GM12865 (cell line): Measurements from ENCODE around the gene VCAN.
A peak's percentile ranks its signal among the peaks of the same experiment; 100 is the strongest.
"Not testable (repeated sequence)": the region's sequence is repeated elsewhere in the genome, so short reads cannot be mapped to it uniquely, and the experiment has no call there.

Experiments used
- DNase-seq: peaks from one replicate; pipeline ENCODE4 v3.0.0; 2010; ENCODE audit warnings: low read depth
- H3K4me3 ChIP-seq: 2 replicates; pipeline ENCODE4 v1.5.1; 2011; ENCODE audit warnings: mild to moderate bottlenecking, low read depth, low read length, control low read depth
- TF ChIP-seq, protein P1 (sequence below): IDR thresholded peaks from 2 replicates; pipeline ENCODE4 v1.5.1; 2011; ENCODE audit warnings: low read length, control low read depth, low read depth, inconsistent platforms; ENCODE audit not compliant: insufficient read depth; ENCODE audit errors: missing control alignments

VCAN gene

DNA sequence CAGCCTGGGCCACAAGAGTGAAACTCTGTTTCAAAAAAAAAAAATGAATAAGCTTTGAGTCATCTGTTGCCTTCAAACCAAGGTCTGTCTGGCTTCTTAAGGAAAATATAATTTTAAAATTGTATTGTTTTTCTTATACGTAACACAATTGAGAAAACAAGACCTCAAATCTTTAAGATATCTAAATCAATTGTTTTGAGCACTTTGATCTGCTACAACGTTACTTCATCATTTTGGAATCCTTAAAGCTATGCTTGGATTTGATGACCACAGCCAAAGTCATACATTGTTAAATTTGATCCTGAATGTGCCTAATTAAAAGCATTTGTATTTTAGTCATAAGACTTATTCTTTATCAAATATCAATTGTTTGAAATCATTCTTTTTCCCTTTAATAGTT, 37.7 kb upstream of the VCAN start:
- no peak for DNase-seq
- TF ChIP-seq, protein P1, sequence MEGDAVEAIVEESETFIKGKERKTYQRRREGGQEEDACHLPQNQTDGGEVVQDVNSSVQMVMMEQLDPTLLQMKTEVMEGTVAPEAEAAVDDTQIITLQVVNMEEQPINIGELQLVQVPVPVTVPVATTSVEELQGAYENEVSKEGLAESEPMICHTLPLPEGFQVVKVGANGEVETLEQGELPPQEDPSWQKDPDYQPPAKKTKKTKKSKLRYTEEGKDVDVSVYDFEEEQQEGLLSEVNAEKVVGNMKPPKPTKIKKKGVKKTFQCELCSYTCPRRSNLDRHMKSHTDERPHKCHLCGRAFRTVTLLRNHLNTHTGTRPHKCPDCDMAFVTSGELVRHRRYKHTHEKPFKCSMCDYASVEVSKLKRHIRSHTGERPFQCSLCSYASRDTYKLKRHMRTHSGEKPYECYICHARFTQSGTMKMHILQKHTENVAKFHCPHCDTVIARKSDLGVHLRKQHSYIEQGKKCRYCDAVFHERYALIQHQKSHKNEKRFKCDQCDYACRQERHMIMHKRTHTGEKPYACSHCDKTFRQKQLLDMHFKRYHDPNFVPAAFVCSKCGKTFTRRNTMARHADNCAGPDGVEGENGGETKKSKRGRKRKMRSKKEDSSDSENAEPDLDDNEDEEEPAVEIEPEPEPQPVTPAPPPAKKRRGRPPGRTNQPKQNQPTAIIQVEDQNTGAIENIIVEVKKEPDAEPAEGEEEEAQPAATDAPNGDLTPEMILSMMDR: no peak

DNA sequence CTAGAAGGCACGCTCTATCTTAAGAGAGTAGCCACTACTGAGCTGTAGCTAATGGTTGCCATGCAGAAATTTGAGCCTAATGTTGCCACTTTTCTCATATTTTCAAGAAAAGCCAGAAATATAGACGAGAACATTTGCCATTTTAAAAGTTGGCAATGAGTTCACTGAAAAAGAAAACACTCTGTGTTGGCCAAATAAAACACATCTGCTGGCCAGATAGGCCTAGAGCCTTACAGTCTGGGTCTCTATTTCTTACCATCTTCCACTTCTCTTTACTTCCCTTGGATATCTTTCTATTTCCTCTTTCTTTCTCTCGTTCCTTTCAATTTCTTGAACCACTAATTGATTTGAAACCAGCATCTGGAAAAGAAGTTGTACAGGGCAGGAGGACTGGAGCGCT, 36.6 kb upstream of the VCAN start:
- TF ChIP-seq, protein P1: no peak
- no peak for DNase-seq
- no peak overlapping the region for H3K4me3 ChIP-seq

More for the DNA sequence above, 37.7 kb upstream of the VCAN start:
- H3K4me3 ChIP-seq: no peak overlapping the region

DNA sequence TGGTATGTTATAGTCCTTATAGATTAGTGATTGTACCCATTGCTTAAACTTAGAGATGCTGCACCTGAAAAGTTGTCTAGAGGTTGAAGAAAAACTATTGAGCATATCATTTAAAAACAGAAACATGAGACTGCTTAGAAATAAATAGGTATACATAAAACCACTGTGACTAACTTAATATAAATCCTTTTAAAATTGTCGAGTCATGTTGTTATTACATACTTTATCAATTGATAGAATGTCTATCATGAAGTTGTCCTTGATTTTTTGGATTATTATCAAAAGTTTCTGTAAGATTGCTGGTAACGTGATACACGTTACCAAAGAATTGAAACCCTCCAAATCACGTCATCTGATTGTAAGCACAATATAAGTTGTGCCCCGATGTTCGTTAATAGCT, 35.3 kb upstream of the VCAN start:
- TF ChIP-seq, protein P1: no peak
- H3K4me3 ChIP-seq: no peak overlapping the region
- no peak for DNase-seq

DNA sequence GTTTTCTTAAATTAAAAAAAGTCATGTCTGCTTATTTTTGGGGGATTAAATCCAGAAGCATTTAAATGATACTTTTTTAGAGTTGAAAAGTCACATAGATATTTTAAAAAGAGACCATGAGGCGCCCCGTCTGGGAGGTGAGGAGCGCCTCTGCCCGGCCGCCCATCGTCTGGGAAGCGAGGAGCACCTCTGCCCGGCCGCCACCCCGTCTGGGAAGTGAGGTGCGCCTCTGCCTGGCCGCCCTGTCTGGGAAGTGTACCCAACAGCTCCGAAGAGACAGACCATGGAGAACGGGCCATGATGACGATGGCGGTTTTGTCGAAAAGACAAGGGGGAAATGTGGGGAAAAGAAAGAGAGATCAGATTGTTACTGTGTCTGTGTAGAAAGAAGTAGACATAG, 33.8 kb upstream of the VCAN start:
- DNase-seq, H3K4me3 ChIP-seq: not testable (repeated sequence)

DNA sequence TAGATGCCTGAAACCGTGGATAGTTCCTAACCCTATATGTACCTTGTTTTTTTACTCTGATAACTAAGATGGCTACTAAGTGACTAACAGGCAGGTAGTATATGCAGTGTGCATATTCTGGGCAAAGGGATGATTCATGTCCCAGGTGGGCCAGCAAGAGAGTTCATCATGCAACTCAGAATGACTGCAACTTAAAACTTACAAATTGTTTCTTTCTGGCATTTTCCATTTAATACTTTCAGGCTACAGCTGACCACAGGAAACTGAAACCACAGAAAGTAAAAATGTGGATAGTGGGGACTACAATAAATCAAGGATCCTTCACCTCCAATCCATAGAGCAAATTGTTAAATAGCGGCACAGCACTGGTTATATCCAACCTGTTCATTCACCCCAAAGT, 30.7 kb upstream of the VCAN start:
- TF ChIP-seq, protein P1: no peak
- H3K4me3 ChIP-seq: no peak overlapping the region
- DNase-seq: no peak

DNA sequence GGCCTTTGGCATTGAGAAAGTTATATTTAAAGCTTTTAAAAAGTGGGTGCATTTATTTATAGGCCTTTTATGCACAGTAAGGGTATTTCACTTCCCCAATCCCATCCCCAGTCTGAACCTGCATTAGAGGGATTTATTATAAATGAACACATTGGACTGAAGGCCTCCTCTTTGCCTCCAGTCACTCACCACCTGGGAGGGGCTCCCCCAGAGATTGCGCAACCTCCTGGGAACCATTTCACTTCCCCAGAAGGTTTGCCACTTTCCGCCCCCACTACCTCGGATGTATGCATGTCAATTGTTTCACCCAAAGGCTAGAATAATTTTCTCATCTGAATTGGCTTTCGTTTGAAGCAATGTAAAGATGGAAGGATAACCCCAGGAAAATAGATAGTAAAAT, 29.8 kb upstream of the VCAN start:
- peak; percentile 44 for DNase-seq
- H3K4me3 ChIP-seq: no peak overlapping the region
- TF ChIP-seq, protein P1: no peak

DNA sequence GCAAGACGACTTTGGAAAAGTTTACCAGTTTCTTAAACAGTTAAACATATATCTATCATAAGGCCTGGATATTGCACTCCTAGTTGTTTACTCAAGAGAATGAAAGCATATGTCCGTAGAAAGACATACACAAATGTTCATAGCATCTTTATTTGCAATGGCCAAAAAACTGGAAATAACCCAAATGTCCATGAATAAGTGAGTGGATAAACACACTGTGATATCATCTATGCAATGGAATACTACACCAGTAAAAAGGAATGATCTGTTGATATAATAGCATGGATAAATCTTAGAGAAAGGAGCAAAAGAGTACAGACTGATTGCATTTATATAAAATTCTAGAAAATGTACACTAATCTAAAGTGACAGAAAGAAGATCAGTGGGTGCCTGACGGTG, 28.0 kb upstream of the VCAN start:
- DNase-seq: no peak
- TF ChIP-seq, protein P1: no peak
- no peak overlapping the region for H3K4me3 ChIP-seq
